ENCODE results near the gene PSME3. TPM values are rescaled to one million over a fixed set of nuclear protein-coding genes. Genes with fewer than 3 reads are reported as not detected.

Gene PSME3
- total RNA-seq, 1 experiment from 2014 or later: 163 TPM

DNA sequence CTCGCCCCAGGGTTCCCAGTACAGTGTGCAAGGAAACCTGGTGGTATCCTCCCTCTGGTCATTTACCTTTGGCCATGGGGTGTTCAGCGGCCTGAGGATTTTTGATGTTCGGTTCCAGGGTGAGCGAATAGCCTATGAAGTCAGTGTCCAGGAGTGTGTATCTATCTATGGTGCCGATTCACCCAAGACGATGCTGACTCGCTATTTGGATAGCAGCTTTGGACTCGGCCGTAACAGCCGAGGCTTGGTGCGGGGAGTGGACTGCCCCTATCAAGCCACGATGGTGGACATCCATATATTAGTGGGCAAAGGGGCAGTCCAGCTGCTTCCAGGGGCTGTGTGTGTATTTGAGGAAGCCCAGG is 12.3 kb downstream of the PSME3 start:
- CTCF ChIA-PET: no interaction called here
- ATAC-seq: no peak
- Histone ChIP-seq H3K27me3 (ENCODE audit: insufficient read depth, low read length) (no peaks in the 10 kb centered on the region), H3K9ac (ENCODE audit: low read length) (no peak overlapping the region), H3K4me3 (replicated peaks in 1 of 2; ENCODE audit: low read depth in 1 of 2, low read length in 2 of 2) (no peak overlapping the region), H3K4me1 (ENCODE audit: control insufficient read depth in 1 of 2, insufficient read depth in 2 of 2, low read length in 2 of 2) (no peaks in the 10 kb centered on the region), H3K9me2 (ENCODE audit: insufficient read depth) (no peaks in the 10 kb centered on the region), H3K9me3 (ENCODE audit: control insufficient read depth in 1 of 2, insufficient read depth in 1 of 2, low read depth in 1 of 2, low read length in 2 of 2) (no peaks in the 10 kb centered on the region), H3K79me2 (ENCODE audit: insufficient read depth, low read length) (peaks cover 4% of the 10 kb centered on the region; the same call in 1 of the 2 replicates), H4K20me1 (ENCODE audit: insufficient read depth) (peaks cover 3% of the 10 kb centered on the region; the same call in 1 of the 2 replicates), H2AFZ (ENCODE audit: low read depth, low read length, poor library complexity, severe bottlenecking) (no peak overlapping the region), H3K36me3 (ENCODE audit: control insufficient read depth in 1 of 2, insufficient read depth in 2 of 2, low read length in 2 of 2) (peaks cover 38 to 50% of the 10 kb centered on the region in 2 experiments), H3K27ac (ENCODE audit: low read depth, low read length) (no peak overlapping the region), H3K4me2 (ENCODE audit: low read length) (no peak overlapping the region)
- RAD21 ChIA-PET (ENCODE audit: low non-redundant PET in 1 of 2, low total read pairs in 2 of 2, uncharacterized antibody in 2 of 2, unreplicated experiment in 2 of 2): interaction anchor here in 1 of 2 experiments (0.7 kb wide), 1 partner anchor 47 kb away, joined by 8 read pairs; the partner anchor contains the start of gene COA3
- TF ChIP-seq SIN3A (IDR thresholded peaks at IDR 0.05; ENCODE audit: low read depth) (no peak), CBX3 (IDR thresholded peaks at IDR 0.05; ENCODE audit: low read depth) (no peak), ZNF274 (IDR thresholded peaks at IDR 0.05; ENCODE audit: low read depth, low read length) (no peak), EGR1 (IDR thresholded peaks at IDR 0.05; ENCODE audit: low read depth) (no peak), ELF1 (IDR thresholded peaks at IDR 0.05; ENCODE audit: borderline replicate concordance, low read depth) (no peak), ZFX (IDR thresholded peaks at IDR 0.05) (no peak), SP1 (IDR thresholded peaks at IDR 0.05; ENCODE audit: low read depth) (no peak), RAD21 (IDR thresholded peaks at IDR 0.05; ENCODE audit: low read depth) (no peak), POLR2A (IDR thresholded peaks at IDR 0.05; ENCODE audit: borderline replicate concordance, extremely low read depth, insufficient read depth, insufficient read length) (no peak), FOSL1 (IDR thresholded peaks at IDR 0.05; ENCODE audit: low read depth) (no peak)
- TF ChIP-seq, protein P1, sequence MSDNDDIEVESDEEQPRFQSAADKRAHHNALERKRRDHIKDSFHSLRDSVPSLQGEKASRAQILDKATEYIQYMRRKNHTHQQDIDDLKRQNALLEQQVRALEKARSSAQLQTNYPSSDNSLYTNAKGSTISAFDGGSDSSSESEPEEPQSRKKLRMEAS (IDR thresholded peaks at IDR 0.05): no peak
- POLR2A ChIA-PET: interaction anchor here (1.6 kb wide), 1 partner anchor 22 kb away, joined by 4 read pairs; the partner anchor contains the start of gene BECN1
- no peak for DNase-seq (ENCODE audit: low read depth, low spot score)
- intact Hi-C loops (cut with micrococcal nuclease): no loop called here
- no TSS peak for BruUV-seq (replicated peaks)

DNA sequence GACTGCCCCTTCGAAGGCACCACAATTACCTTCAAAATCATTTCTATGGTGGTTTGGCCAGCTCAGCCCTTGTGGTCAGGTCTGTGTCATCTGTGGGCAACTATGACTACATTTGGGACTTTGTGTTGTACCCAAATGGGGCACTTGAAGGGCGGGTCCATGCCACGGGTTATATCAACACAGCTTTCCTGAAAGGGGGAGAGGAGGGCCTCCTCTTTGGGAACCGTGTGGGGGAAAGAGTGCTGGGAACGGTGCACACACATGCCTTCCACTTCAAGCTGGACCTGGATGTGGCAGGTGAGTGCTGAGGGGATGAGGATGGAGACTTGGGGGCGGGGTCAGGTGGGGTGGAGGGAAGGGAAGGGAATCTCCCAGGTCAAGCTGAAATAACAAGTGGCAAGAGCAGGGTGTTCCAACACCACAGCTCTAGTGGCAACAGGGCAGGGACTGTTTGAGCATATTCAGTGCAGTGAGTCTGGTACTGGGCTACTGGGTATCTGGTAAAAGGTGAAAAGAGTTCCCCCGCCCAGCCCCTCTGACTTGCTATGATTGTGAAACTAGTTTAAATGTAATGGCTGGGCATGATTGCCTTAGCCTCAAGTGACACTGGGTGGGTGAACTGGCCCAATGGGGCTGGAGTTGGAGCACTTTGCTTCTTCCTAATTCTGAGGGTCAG is 12.9 kb downstream of the PSME3 start:
- POLR2A ChIA-PET: interaction anchor here (1.6 kb wide), 1 partner anchor 22 kb away, joined by 4 read pairs; the partner anchor contains the start of gene BECN1
- Histone ChIP-seq H3K36me3 (ENCODE audit: control insufficient read depth in 1 of 2, insufficient read depth in 2 of 2, low read length in 2 of 2) (peaks cover 35 to 47% of the 10 kb centered on the region in 2 experiments), H3K4me1 (ENCODE audit: control insufficient read depth in 1 of 2, insufficient read depth in 2 of 2, low read length in 2 of 2) (no peaks in the 10 kb centered on the region), H3K9me2 (ENCODE audit: insufficient read depth) (no peaks in the 10 kb centered on the region), H3K27me3 (ENCODE audit: insufficient read depth, low read length) (no peaks in the 10 kb centered on the region), H3K9me3 (ENCODE audit: control insufficient read depth in 1 of 2, insufficient read depth in 1 of 2, low read depth in 1 of 2, low read length in 2 of 2) (no peaks in the 10 kb centered on the region), H4K20me1 (ENCODE audit: insufficient read depth) (peaks cover 3% of the 10 kb centered on the region; the same call in 1 of the 2 replicates), H3K4me2 (ENCODE audit: low read length) (no peak overlapping the region), H3K4me3 (replicated peaks in 1 of 2; ENCODE audit: low read depth in 1 of 2, low read length in 2 of 2) (no peak overlapping the region), H3K27ac (ENCODE audit: low read depth, low read length) (no peak overlapping the region), H3K79me2 (ENCODE audit: insufficient read depth, low read length) (peaks cover 4% of the 10 kb centered on the region; the same call in 1 of the 2 replicates), H2AFZ (ENCODE audit: low read depth, low read length, poor library complexity, severe bottlenecking) (no peak overlapping the region), H3K9ac (ENCODE audit: low read length) (no peak overlapping the region)
- no peak for TF ChIP-seq ELF1 (IDR thresholded peaks at IDR 0.05; ENCODE audit: borderline replicate concordance, low read depth)
- CTCF ChIA-PET: no interaction called here
- BruUV-seq (replicated peaks): no TSS peak
- intact Hi-C loops (cut with micrococcal nuclease): no loop called here
- no peak for DNase-seq (ENCODE audit: low read depth, low spot score)
- RAD21 ChIA-PET (ENCODE audit: low non-redundant PET in 1 of 2, low total read pairs in 2 of 2, uncharacterized antibody in 2 of 2, unreplicated experiment in 2 of 2): interaction anchor here in 1 of 2 experiments (0.7 kb wide), 1 partner anchor 48 kb away, joined by 8 read pairs; the partner anchor contains the start of gene COA3
- no peak for ATAC-seq
